A673 (cell line): ENCODE data around the gene ERFE. TPM values are rescaled to one million over a fixed set of nuclear protein-coding genes. Genes with fewer than 3 reads are reported as not detected.

Source experiments
- BruUV-seq: library from RNA; stranded (reverse); fragments of 400-500 nt; replicated peaks from 2 replicates; lab custom pipeline; 2021; lab: Mats Ljungman, UMichigan
- CTCF ChIA-PET: fragments of 300-600 bp; sonication (Branson Sonifier 250); formaldehyde crosslinking; loops from one replicate; lab custom pipeline; 2022; ENCODE audit warnings: antibody characterized with exemption; lab: Charles Lee
- POLR2A ChIA-PET: fragments of 300-600 bp; sonication (Branson Sonifier 250); formaldehyde crosslinking; loops from one replicate; lab custom pipeline; 2022; ENCODE audit warnings: antibody characterized with exemption; ENCODE audit not compliant: low non-redundant PET; lab: Charles Lee
- DNase-seq: peaks from one replicate; pipeline ENCODE4 v3.0.0-alpha.2; 2015; ENCODE audit warnings: low spot score
- H3K27ac ChIP-seq: fragments of 200-600 bp; sonication (generic); 2 replicates; pipeline ENCODE4 v1.5.1; 2016; ENCODE audit warnings: mixed run types, low read depth, mild to moderate bottlenecking, mixed read lengths, antibody characterized with exemption, low read length; ENCODE audit not compliant: poor library complexity, severe bottlenecking
- H3K27me3 ChIP-seq: fragments of 200-600 bp; sonication (generic); replicated peaks from 2 replicates; pipeline ENCODE4 v1.6.1; 2017; ENCODE audit warnings: mixed run types, low read depth, mild to moderate bottlenecking, mixed read lengths, antibody characterized with exemption, low read length; ENCODE audit not compliant: insufficient read depth, poor library complexity
- H3K36me3 ChIP-seq: fragments of 200-600 bp; sonication (generic); 2 replicates; pipeline ENCODE4 v1.6.1; 2016; ENCODE audit warnings: mixed run types, mild to moderate bottlenecking, mixed read lengths, antibody characterized with exemption, low read length; ENCODE audit not compliant: insufficient read depth, poor library complexity, severe bottlenecking
- H3K4me1 ChIP-seq: fragments of 200-600 bp; sonication (generic); 2 replicates; pipeline ENCODE4 v1.6.1; 2017; ENCODE audit warnings: mixed run types, mild to moderate bottlenecking, mixed read lengths, antibody characterized with exemption, low read length; ENCODE audit not compliant: insufficient read depth, poor library complexity, severe bottlenecking
- H3K4me3 ChIP-seq: fragments of 200-600 bp; sonication (generic); 2 replicates; pipeline ENCODE4 v1.5.1; 2016; ENCODE audit warnings: low read depth, mixed run types, mild to moderate bottlenecking, mixed read lengths, low read length; ENCODE audit not compliant: poor library complexity, severe bottlenecking
- H3K9me3 ChIP-seq: fragments of 200-600 bp; sonication (generic); 2 replicates; pipeline ENCODE4 v1.6.1; 2016; ENCODE audit warnings: mixed run types, low read depth, mild to moderate bottlenecking, mixed read lengths, antibody characterized with exemption, low read length; ENCODE audit not compliant: poor library complexity, severe bottlenecking
- EZH2 ChIP-seq: fragments of 200-600 bp; sonication (generic); IDR thresholded peaks from 2 replicates; pipeline ENCODE4 v1.6.1; 2017; ENCODE audit warnings: borderline replicate concordance, low read depth, mild to moderate bottlenecking, mixed read lengths, antibody characterized with exemption, low read length; ENCODE audit not compliant: poor library complexity, severe bottlenecking
- intact Hi-C: fragments of 100-400 bp; cut with micrococcal nuclease; formaldehyde crosslinking; loops from one replicate; pipeline ENCODE4 v1.10.0; 2022; ENCODE audit not compliant: unreplicated experiment
- total RNA-seq: library from RNA; stranded (reverse); gene quantifications from 2 replicates; pipeline ENCODE4 v1.2.3, GENCODE V29; 2021
- TF ChIP-seq, protein P1 (sequence below): fragments of 300-800, 200-600 bp; sonication (generic); conservative IDR thresholded peaks from 2 replicates; pipeline ENCODE4 v1.5.1; 2017; ENCODE audit warnings: low read depth, mild to moderate bottlenecking, antibody characterized with exemption, low read length, moderate library complexity, mixed read lengths

ERFE gene
- total RNA-seq, 1 experiment from 2014 or later, result 6.1 TPM

DNA sequence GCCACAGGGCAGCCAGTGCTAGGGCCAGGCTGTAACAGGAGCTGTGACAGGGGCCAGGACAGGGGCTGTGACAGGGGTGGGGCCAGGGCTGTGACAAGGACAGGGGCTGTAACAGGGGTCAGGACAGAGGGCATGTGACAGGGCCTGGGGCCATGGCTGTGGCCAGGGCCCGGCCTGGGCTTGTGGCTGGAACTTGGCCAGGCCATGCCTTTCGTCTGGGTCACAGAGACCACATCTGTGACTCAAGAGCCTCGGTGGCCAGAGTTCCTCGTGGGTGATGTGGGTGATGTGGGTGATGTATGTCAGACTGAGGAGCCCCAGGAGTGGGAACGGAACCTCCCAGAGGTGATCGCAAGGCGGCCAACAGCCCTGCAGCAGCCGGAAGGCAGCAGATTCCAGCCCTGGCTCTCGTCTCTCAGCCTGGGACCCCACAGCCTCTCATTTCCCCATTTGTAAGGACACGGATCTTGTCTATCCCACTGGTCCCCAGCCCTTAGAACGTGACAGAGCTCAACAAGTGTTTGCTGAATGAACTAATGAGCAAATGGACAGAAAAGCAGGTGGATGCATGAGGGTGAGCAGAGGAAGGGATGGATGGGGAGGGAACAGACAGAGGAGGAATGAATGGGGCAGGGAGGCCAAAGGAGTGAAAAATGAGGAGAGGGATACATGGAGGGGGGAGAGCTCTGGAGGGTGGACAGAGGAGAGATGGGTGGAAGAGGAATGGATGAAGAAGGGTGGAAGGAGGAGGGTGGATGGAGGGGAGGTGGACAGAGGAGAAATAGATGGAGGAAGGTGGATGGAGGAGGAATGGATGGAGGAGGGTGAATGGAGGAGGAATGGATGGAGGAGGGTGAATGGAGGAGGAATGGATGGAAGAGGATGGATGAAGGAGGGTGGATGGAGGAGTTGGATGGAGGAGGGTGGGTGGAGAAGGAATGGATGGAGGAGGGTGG, 41.3 kb upstream of the ERFE start:
- Histone ChIP-seq H3K36me3 (no peaks in the 10 kb centered on the region), H3K27ac (no peak overlapping the region), H3K4me3 (no peak overlapping the region), H3K27me3 (no peaks in the 10 kb centered on the region), H3K4me1 (no peaks in the 10 kb centered on the region), H3K9me3 (no peaks in the 10 kb centered on the region)
- CTCF ChIA-PET, result no interaction called here
- intact Hi-C loops, result no loop called here
- POLR2A ChIA-PET, result no interaction called here
- TF ChIP-seq, protein P1, sequence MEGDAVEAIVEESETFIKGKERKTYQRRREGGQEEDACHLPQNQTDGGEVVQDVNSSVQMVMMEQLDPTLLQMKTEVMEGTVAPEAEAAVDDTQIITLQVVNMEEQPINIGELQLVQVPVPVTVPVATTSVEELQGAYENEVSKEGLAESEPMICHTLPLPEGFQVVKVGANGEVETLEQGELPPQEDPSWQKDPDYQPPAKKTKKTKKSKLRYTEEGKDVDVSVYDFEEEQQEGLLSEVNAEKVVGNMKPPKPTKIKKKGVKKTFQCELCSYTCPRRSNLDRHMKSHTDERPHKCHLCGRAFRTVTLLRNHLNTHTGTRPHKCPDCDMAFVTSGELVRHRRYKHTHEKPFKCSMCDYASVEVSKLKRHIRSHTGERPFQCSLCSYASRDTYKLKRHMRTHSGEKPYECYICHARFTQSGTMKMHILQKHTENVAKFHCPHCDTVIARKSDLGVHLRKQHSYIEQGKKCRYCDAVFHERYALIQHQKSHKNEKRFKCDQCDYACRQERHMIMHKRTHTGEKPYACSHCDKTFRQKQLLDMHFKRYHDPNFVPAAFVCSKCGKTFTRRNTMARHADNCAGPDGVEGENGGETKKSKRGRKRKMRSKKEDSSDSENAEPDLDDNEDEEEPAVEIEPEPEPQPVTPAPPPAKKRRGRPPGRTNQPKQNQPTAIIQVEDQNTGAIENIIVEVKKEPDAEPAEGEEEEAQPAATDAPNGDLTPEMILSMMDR, result no peak
- no peak for TF ChIP-seq EZH2
- DNase-seq, result no peak
- BruUV-seq, result no TSS peak

DNA sequence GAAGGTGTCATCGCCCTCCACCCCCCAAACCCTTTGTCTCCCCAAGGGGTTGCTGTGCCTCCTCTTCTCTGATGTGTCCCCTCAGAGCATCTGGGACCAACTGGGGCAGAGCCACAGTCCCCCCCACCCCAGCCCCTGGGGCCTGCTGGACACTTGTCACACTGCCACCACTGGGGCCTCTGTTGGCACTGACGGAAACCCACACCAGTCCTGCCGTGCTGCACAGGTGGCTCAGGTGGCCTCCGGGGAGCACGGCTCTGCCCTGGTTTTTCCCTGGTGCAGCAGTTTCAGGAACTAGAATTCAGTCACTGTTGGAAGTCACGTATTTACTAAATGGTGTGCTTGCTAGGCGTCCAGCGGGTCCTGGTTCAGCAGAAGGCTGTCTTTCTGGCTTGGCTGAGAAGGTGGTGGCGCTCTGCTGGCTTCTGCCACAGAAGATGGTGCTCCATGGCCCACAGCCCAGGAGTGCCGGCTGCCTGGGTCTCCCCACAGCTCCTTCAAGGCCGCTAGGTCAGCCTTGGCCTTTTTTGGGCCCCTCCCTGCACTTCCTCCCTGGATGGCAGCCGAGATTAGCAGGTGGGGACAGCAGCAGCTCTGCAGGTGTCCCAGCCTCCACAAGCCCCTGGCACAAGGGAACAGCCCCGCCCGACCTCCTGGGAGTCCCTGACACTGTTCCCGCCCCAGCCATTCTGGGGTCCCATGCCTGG, 38.9 kb upstream of the ERFE start:
- no TSS peak for BruUV-seq
- TF ChIP-seq, protein P1, result no peak
- TF ChIP-seq EZH2, result no peak
- CTCF ChIA-PET, result no interaction called here
- POLR2A ChIA-PET, result no interaction called here
- Histone ChIP-seq H3K4me3 (no peak overlapping the region), H3K27me3 (no peaks in the 10 kb centered on the region), H3K9me3 (no peaks in the 10 kb centered on the region), H3K4me1 (no peaks in the 10 kb centered on the region), H3K27ac (no peak overlapping the region), H3K36me3 (no peaks in the 10 kb centered on the region)
- DNase-seq, result no peak
- intact Hi-C loops, result no loop called here

DNA sequence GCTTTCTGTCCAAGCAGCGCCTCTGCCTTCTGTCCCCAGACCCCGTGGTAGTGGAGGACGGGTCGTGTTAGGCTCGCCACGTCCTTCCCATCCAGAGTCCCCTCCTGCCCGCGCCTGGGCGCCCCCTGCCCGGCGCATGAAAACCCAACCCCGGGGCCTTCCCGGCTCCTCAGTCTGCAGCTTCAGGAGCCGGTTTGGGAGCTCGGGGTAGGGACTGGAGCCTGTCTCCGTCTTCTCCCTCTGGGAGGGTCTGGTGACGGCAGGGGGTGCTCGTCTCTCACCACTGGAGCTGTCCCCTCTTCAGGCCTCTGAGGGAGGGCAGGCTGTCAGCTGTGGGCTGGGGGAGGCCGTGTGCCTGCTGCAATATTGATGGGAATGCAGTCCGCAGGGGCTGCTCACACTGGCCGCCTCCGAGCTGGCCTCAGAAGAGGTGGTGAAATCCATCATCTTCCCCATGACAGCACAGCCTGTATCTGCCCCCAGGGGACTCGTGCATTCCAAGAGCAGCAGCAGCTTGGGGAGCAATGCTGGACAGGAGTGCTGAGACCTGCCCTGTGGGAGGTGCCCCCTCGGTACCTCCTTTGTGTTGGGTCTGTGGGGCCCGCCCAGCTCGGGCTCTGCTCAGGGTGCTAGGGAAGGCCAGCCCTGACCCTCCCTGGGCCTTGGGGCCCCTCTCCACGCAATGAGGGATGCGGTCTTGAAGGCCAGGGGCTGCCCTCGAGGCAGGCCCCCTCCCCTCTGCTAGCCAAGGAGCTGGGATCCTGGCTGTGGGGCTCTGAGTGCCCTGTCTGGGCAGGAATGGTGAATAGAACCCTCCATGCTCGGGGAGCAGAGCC, 38.1 kb upstream of the ERFE start:
- no peak for TF ChIP-seq EZH2
- TF ChIP-seq, protein P1, result no peak
- ChIA-PET CTCF (no interaction called here), POLR2A (no interaction called here)
- Histone ChIP-seq H3K36me3 (no peaks in the 10 kb centered on the region), H3K4me1 (no peaks in the 10 kb centered on the region), H3K27me3 (no peaks in the 10 kb centered on the region), H3K9me3 (no peaks in the 10 kb centered on the region), H3K27ac (no peak overlapping the region), H3K4me3 (no peak overlapping the region)
- intact Hi-C loops, result no loop called here
- DNase-seq, result no peak
- no TSS peak for BruUV-seq
